Neuronal stem cell (in vitro differentiated cells): Measurements from ENCODE around the gene GIMD1.

ENCODE experiments used
- DNase-seq: peaks from one replicate; pipeline ENCODE4 v3.0.0-alpha.2; 2013; ENCODE audit warnings: low spot score
- H2AFZ ChIP-seq: one replicate; pipeline ENCODE4 v1.6.1; 2013; ENCODE audit warnings: mild to moderate bottlenecking, low read length, inconsistent platforms
- H2AK5ac ChIP-seq: 2 replicates; pipeline ENCODE4 v1.6.1; 2013; ENCODE audit warnings: low read depth, mild to moderate bottlenecking, inconsistent platforms, low read length, moderate library complexity, mixed read lengths
- H2BK120ac ChIP-seq: 2 replicates; pipeline ENCODE4 v1.6.1; 2013; ENCODE audit warnings: low read depth, mild to moderate bottlenecking, inconsistent platforms, low read length, moderate library complexity, mixed read lengths
- H2BK12ac ChIP-seq: one replicate; pipeline ENCODE4 v1.6.1; 2013; ENCODE audit warnings: low read length, inconsistent platforms
- H2BK15ac ChIP-seq: 2 replicates; pipeline ENCODE4 v1.6.1; 2013; ENCODE audit warnings: mild to moderate bottlenecking, low read length, inconsistent platforms, mixed read lengths
- H2BK5ac ChIP-seq: one replicate; pipeline ENCODE4 v1.6.1; 2013; ENCODE audit warnings: inconsistent platforms, mild to moderate bottlenecking, low read length, moderate library complexity
- H3K14ac ChIP-seq: one replicate; pipeline ENCODE4 v1.6.1; 2013; ENCODE audit warnings: low read length, inconsistent platforms
- H3K18ac ChIP-seq: 2 replicates; pipeline ENCODE4 v1.6.1; 2013; ENCODE audit warnings: low read length, inconsistent platforms
- H3K23ac ChIP-seq: 2 replicates; pipeline ENCODE4 v1.6.1; 2013; ENCODE audit warnings: low read depth, mild to moderate bottlenecking, mixed read lengths, low read length, inconsistent platforms; ENCODE audit not compliant: poor library complexity
- H3K27ac ChIP-seq: replicated peaks from 3 replicates; pipeline ENCODE4 v1.5.1; 2013; ENCODE audit warnings: low read length, inconsistent platforms
- H3K27me3 ChIP-seq, 3 experiments: 2 replicates each; pipeline ENCODE4 v1.6.1; 2013; ENCODE audit warnings: low read length in 3 of 3, mild to moderate bottlenecking in 2 of 3, inconsistent platforms in 1 of 3, low read depth in 1 of 3, mixed read lengths in 1 of 3, moderate library complexity in 1 of 3; ENCODE audit not compliant: control insufficient read depth in 3 of 3, insufficient read depth in 3 of 3
- H3K36me3 ChIP-seq, 2 donors: replicated peaks in 1 of 2; 2 replicates each; pipeline ENCODE4 v1.6.1; 2013; ENCODE audit warnings: low read length in 2 of 2; ENCODE audit not compliant: control insufficient read depth in 2 of 2, insufficient read depth in 2 of 2
- H3K4ac ChIP-seq: 2 replicates; pipeline ENCODE4 v1.6.1; 2013; ENCODE audit warnings: inconsistent platforms, mild to moderate bottlenecking, low read length, moderate library complexity
- H3K4me1 ChIP-seq, 2 donors: 1 replicate in 1 of 2; 2 replicates in 1 of 2; pipeline ENCODE4 v1.6.1; 2013; ENCODE audit warnings: low read length in 2 of 2, low read depth in 1 of 2; ENCODE audit not compliant: control insufficient read depth in 2 of 2, insufficient read depth in 1 of 2
- H3K4me2 ChIP-seq: one replicate; pipeline ENCODE4 v1.6.1; 2013; ENCODE audit warnings: mild to moderate bottlenecking, low read length, inconsistent platforms; ENCODE audit not compliant: insufficient read depth, poor library complexity, severe bottlenecking
- H3K4me3 ChIP-seq, 2 donors: 2 replicates each; pipeline ENCODE4 v1.5.1; 2013; ENCODE audit warnings: low read length in 2 of 2, mild to moderate bottlenecking in 2 of 2, inconsistent platforms in 1 of 2, moderate library complexity in 1 of 2
- H3K79me1 ChIP-seq: one replicate; pipeline ENCODE4 v1.6.1; 2013; ENCODE audit warnings: low read depth, mild to moderate bottlenecking, inconsistent platforms, low read length, moderate library complexity
- H3K9ac ChIP-seq: one replicate; pipeline ENCODE4 v1.6.1; 2013; ENCODE audit warnings: mild to moderate bottlenecking, low read depth, low read length, inconsistent platforms; ENCODE audit not compliant: poor library complexity
- H3K9me3 ChIP-seq, 2 donors: replicated peaks in 1 of 2; 2 replicates each; pipeline versions ENCODE3 to v1.6.1; 2013; ENCODE audit warnings: low read length in 2 of 2, mild to moderate bottlenecking in 2 of 2, inconsistent platforms in 1 of 2, low read depth in 1 of 2, mixed read lengths in 1 of 2, moderate library complexity in 1 of 2; ENCODE audit not compliant: control insufficient read depth in 2 of 2, insufficient read depth in 1 of 2
- H4K8ac ChIP-seq: one replicate; pipeline ENCODE4 v1.6.1; 2013; ENCODE audit warnings: low read depth, mild to moderate bottlenecking, inconsistent platforms, low read length, moderate library complexity
- H4K91ac ChIP-seq: one replicate; pipeline ENCODE4 v1.6.1; 2013; ENCODE audit warnings: low read length, low read depth, mild to moderate bottlenecking, inconsistent platforms; ENCODE audit not compliant: poor library complexity
- WGBS, 2 donors: extraction: QIAGEN DNeasy Blood & Tissue Kit; methylation state at CpG; one replicate each; pipeline ENCODE4 v1.1.7; 2013; ENCODE audit warnings: missing lambda C conversion rate in 2 of 2, mixed read lengths in 1 of 2; ENCODE audit not compliant: insufficient read length in 2 of 2, insufficient replicate concordance in 1 of 2; ENCODE audit errors: extremely low coverage in 2 of 2; 5-methylcytosine and 5-hydroxymethylcytosine counted together

The GIMD1 gene

GRCh38 chr4:106317815-106318214, 50.8 kb downstream of the GIMD1 start:
- Histone ChIP-seq H2BK120ac (no peak overlapping the region), H2BK5ac (no peak overlapping the region), H3K9ac (no peak overlapping the region), H2BK12ac (no peak overlapping the region), H2AK5ac (no peak overlapping the region), H2BK15ac (no peak overlapping the region), H3K4me2 (no peak overlapping the region), H3K18ac (no peak overlapping the region), H4K8ac (no peak overlapping the region), H3K27ac (no peak overlapping the region), H3K4ac (no peak overlapping the region), H3K23ac (no peak overlapping the region), H4K91ac (no peak overlapping the region), H3K14ac (no peak overlapping the region), H2AFZ (peak overlapping the region; percentile 90), H3K79me1 (peaks cover 4% of the 10 kb centered on the region), H3K27me3 (no peaks in the 10 kb centered on the region), H3K4me1 (peaks cover 4 to 6% of the 10 kb centered on the region in 2 donors), H3K4me3 (peak overlapping the region in 1 of 2 donors; percentile 82), H3K9me3 (no peaks in the 10 kb centered on the region), H3K36me3 (peaks cover 0 to 10% of the 10 kb centered on the region in 2 donors)
- WGBS, 2 donors, result no CpG with 5 or more reads among the region's 1 CpG
- DNase-seq, result no peak

- Histone ChIP-seq H4K91ac (peak overlapping the region; percentile 28), H3K14ac (no peak overlapping the region)
Observed at GRCh38 chr4:106316773-106317409, 51.7 kb downstream of the GIMD1 start.

GRCh38 chr4:106315968-106316772, 52.4 kb downstream of the GIMD1 start, which contains the start of the genes AIMP1 and TBCK:
Gene AIMP1, plus strand, starts transcription at chr4:106316550. Its CDS starts 8,460 bp downstream, at chr4:106325010.
Gene TBCK, minus strand, starts transcription at chr4:106316209. Its CDS starts 7,249 bp downstream, at chr4:106308960.
- Histone ChIP-seq H3K4ac (peak within 1 kb of the TSS; percentile 28), H3K9me3 (no peaks in the 10 kb centered on the region), H2BK15ac (no peak within 1 kb of the TSS), H3K79me1 (peaks cover 4% of the 10 kb centered on the region), H3K23ac (peak within 1 kb of the TSS; percentile 62), H3K4me3 (peak within 1 kb of the TSS; percentile 82 to 91), H2AFZ (peak within 1 kb of the TSS; percentile 90), H3K14ac (no peak within 1 kb of the TSS), H4K8ac (peak within 1 kb of the TSS; percentile 95), H3K4me2 (peak within 1 kb of the TSS; percentile 85), H3K27ac (peak within 1 kb of the TSS; percentile 76), H3K27me3 (no peaks in the 10 kb centered on the region), H4K91ac (peak within 1 kb of the TSS; percentile 28), H2AK5ac (no peak within 1 kb of the TSS), H2BK5ac (peak within 1 kb of the TSS; percentile 27), H3K9ac (peak within 1 kb of the TSS; percentile 97), H3K18ac (peak within 1 kb of the TSS; percentile 97), H2BK120ac (no peak within 1 kb of the TSS), H3K36me3 (peaks cover 0 to 13% of the 10 kb centered on the region in 2 donors), H2BK12ac (no peak within 1 kb of the TSS), H3K4me1 (peaks cover 4 to 6% of the 10 kb centered on the region in 2 donors)
- peak; percentile 92 for DNase-seq
- no CpG with 5 or more reads among the region's 44 CpGs for WGBS, 2 donors

More at GRCh38 chr4:106316773-106317409, 51.7 kb downstream of the GIMD1 start:
- Histone ChIP-seq H3K4me3 (peak overlapping the region; percentile 82 to 91), H3K27ac (peak overlapping the region; percentile 71), H3K4ac (no peak overlapping the region), H2BK5ac (no peak overlapping the region), H3K18ac (peak overlapping the region; percentile 84), H3K79me1 (peaks cover 4% of the 10 kb centered on the region), H2BK15ac (no peak overlapping the region), H2BK12ac (no peak overlapping the region), H3K27me3 (no peaks in the 10 kb centered on the region), H3K23ac (no peak overlapping the region), H3K4me2 (peak overlapping the region; percentile 62), H3K36me3 (peaks cover 0 to 15% of the 10 kb centered on the region in 2 donors), H2BK120ac (no peak overlapping the region), H3K9ac (no peak overlapping the region), H3K9me3 (no peaks in the 10 kb centered on the region), H2AFZ (peak overlapping the region; percentile 90), H2AK5ac (no peak overlapping the region), H4K8ac (no peak overlapping the region), H3K4me1 (peaks cover 4 to 6% of the 10 kb centered on the region in 2 donors)
- no peak for DNase-seq
- no CpG with 5 or more reads among the region's 13 CpGs for WGBS, 2 donors
